ENCODE measurements around the gene MPRIP.

GRCh38 chr17:17044846-17045561 is 2.7 kb downstream of the MPRIP start:
- TF ChIP-seq CTCF (IDR thresholded peaks at IDR 0.05) (no peak), POLR2A (IDR thresholded peaks at IDR 0.05) (no peak)
